Sigmoid colon (tissue), 7 donors: ENCODE data around the gene UBE2G1. TPM values are rescaled to one million over a fixed set of nuclear protein-coding genes. Genes with fewer than 3 reads are reported as not detected.
"Not testable (repeated sequence)": the region's sequence is repeated elsewhere in the genome, so short reads cannot be mapped to it uniquely, and the experiment has no call there.

Experiments
- DNase-seq: peaks from one replicate; pipeline ENCODE4 v3.0.0-alpha.2; 2019
- H3K27ac ChIP-seq, 4 donors: fragments of 200-600 bp; sonication (generic); one replicate each; pipeline ENCODE4 v1.5.1; 2016 to 2019; ENCODE audit warnings: mild to moderate bottlenecking in 1 of 4
- H3K27me3 ChIP-seq, 3 donors: fragments of 200-600 bp; sonication (generic); one replicate each; pipeline ENCODE4 v1.5.1; 2019; ENCODE audit warnings: mild to moderate bottlenecking in 1 of 3
- H3K36me3 ChIP-seq, 4 donors: fragments of 200-600 bp; sonication (generic); one replicate each; pipeline ENCODE4 v1.5.1; 2016 to 2019
- H3K4me1 ChIP-seq, 4 donors: fragments of 200-600 bp; sonication (generic); one replicate each; pipeline ENCODE4 v1.5.1; 2017 to 2019
- H3K4me3 ChIP-seq, 4 donors: fragments of 200-600 bp; sonication (generic); one replicate each; pipeline ENCODE4 v1.5.1; 2017 to 2019; ENCODE audit warnings: mild to moderate bottlenecking in 2 of 4, moderate library complexity in 1 of 4
- H3K9me3 ChIP-seq, 4 donors: fragments of 200-600 bp in 3 of 4; sonication (generic) in 3 of 4; one replicate each; pipeline versions ENCODE4 v1.5.1 to v1.6.1; 2013 to 2019
- EP300 ChIP-seq, 4 donors: sonication (generic); formaldehyde crosslinking; IDR thresholded peaks; one replicate each; pipeline ENCODE4 v1.6.1; 2017; ENCODE audit warnings: antibody characterized with exemption in 4 of 4
- POLR2A ChIP-seq, 2 donors: fragments of 450-650 bp; IDR thresholded peaks; one replicate each; pipeline ENCODE4 v1.6.1; 2016; ENCODE audit warnings: antibody characterized with exemption in 2 of 2, mild to moderate bottlenecking in 2 of 2, moderate library complexity in 2 of 2
- POLR2AphosphoS5 ChIP-seq, 4 donors: sonication (generic); formaldehyde crosslinking; IDR thresholded peaks; one replicate each; pipeline ENCODE4 v1.6.1; 2017; ENCODE audit warnings: antibody characterized with exemption in 4 of 4
- WGBS, 2 donors: extraction: QIAGEN DNeasy Blood & Tissue Kit; methylation state at CpG; one replicate each; pipeline ENCODE4 v1.1.7; 2013; 5-methylcytosine and 5-hydroxymethylcytosine counted together
- intact Hi-C: fragments of 100-400 bp; cut with DNase I; formaldehyde crosslinking; loops from one replicate; pipeline ENCODE4 v1.15.1; 2023
- polyA plus RNA-seq, 3 donors: library from polyadenylated mRNA; stranded (reverse); fragments of 200-250 nt; gene quantifications; one replicate each; pipeline ENCODE4 v1.2.3, GENCODE V29; 2013
- total RNA-seq, 4 donors: library from RNA; depleted of rRNA; stranded (reverse); fragments of >200 nt; gene quantifications; one replicate each; pipeline ENCODE4 v1.1.0, GENCODE V29; 2016
- TF ChIP-seq, protein P1 (sequence below), 4 experiments: fragments of 450-650 bp in 3 of 4; fragments of 200-600 bp in 1 of 4; IDR thresholded peaks; one replicate each; pipeline ENCODE4 v1.5.1; 2016 to 2019; ENCODE audit warnings: antibody characterized with exemption in 4 of 4, mild to moderate bottlenecking in 3 of 4, moderate library complexity in 2 of 4
- donor health status: healthy with polysubstance abuse.
- donor health status: Bipolar disorder and iron deficiency.
- donor health status: healthy.

UBE2G1 gene
- total and polyA plus RNA-seq, 7 donors: 20.5 to 111 (median 83.2) TPM

- 93 to 95% methylated on average over 5 of the region's 5 CpGs for WGBS, 2 donors
- Histone ChIP-seq H3K36me3 (no peaks in the 10 kb centered on the region), H3K27ac (no peak overlapping the region), H3K4me1 (peaks cover 0 to 18% (median 15%) of the 10 kb centered on the region in 4 donors), H3K9me3 (no peaks in the 10 kb centered on the region), H3K27me3 (no peaks in the 10 kb centered on the region), H3K4me3 (no peak overlapping the region)
- intact Hi-C loops: loop anchor here (5.0 kb wide), 4 partner anchors 44 to 226 kb away; partner anchors contain the start of genes ANKFY1, CYB5D2 and ZZEF1
- peak; percentile 39 for DNase-seq
- TF ChIP-seq, protein P1, sequence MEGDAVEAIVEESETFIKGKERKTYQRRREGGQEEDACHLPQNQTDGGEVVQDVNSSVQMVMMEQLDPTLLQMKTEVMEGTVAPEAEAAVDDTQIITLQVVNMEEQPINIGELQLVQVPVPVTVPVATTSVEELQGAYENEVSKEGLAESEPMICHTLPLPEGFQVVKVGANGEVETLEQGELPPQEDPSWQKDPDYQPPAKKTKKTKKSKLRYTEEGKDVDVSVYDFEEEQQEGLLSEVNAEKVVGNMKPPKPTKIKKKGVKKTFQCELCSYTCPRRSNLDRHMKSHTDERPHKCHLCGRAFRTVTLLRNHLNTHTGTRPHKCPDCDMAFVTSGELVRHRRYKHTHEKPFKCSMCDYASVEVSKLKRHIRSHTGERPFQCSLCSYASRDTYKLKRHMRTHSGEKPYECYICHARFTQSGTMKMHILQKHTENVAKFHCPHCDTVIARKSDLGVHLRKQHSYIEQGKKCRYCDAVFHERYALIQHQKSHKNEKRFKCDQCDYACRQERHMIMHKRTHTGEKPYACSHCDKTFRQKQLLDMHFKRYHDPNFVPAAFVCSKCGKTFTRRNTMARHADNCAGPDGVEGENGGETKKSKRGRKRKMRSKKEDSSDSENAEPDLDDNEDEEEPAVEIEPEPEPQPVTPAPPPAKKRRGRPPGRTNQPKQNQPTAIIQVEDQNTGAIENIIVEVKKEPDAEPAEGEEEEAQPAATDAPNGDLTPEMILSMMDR (IDR thresholded peaks at IDR 0.05): no peak
- TF ChIP-seq POLR2AphosphoS5 (IDR thresholded peaks at IDR 0.05) (no peak), POLR2A (IDR thresholded peaks at IDR 0.05) (no peak), EP300 (IDR thresholded peaks at IDR 0.05) (no peak)
These were observed 1.9 kb upstream of the UBE2G1 start for GRCh38 chr17:4368341-4368740.

DNA sequence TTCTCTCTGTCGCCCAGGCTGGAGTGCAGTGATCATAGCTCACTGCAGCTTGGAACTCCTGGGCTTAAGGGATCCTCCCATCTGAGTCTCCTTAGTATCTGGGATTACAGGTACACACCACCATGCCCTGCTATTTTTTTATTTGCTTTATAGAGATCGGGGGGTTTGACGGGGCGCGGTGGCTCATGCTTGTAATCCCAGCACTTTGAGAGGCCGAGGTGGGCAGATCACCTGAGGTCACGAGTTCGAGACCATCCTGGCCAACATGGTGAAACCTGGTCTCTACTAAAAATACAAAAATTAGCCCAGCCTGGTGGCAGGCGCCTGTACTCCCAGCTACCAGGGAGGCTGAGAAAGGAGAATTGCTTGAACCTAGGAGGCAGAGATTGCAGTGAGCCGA lies 702 bp upstream of the UBE2G1 start:
- WGBS, 2 donors: 91 to 93% methylated on average over 10 of the region's 10 CpGs

DNA sequence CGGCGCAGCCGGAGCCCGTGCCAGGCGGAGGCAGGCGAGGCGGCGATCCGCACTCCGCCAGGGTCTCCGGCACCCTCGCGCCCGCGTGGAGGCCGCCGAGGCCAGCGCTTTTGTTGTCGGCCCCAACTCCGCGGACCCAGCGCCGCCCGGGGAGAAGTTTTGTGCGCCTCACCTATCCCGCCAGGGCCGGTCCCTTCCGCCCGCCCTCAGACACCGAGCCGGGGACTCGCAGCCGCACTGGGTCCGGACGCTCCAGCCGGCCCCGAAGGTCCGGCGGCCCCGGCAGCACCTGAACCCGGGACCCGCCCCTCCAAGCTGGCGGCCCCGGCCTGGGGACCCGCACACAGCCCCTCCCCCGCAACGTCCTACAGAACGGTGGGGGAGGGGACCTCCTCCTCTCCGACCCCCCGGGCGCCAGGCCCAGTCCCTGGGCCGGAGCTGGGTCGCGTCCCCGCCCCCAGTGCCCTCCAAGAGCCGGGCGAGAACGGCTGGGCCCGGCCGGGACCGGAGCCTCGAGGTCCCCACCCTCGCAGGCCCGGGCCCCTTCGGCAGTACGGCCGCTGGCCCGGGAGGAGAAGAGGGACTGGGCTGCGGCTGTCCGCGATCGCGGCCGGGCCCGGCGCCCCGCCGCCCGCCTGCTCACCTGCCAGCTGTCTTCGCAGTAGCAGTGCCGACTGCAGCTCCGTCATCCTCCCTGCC lies 698 bp downstream of the UBE2G1 start:
- intact Hi-C loops: loop anchor here (5.0 kb wide), 4 partner anchors 47 to 223 kb away; partner anchors contain the start of genes ANKFY1, CYB5D2 and ZZEF1
- DNase-seq: peak; percentile 75
- peaks cover 0 to 41% (median 34%) of the 10 kb centered on the region in 4 donors for H3K4me1 ChIP-seq
- H3K4me3 ChIP-seq: peak overlapping the region; percentile 80 to 100 (median 88)
- H3K9me3 ChIP-seq: no peaks in the 10 kb centered on the region
- H3K36me3 ChIP-seq: peaks cover 0 to 6% (median 0%) of the 10 kb centered on the region in 4 donors
- H3K27ac ChIP-seq: peak overlapping the region; percentile 98 to 100 (median 98)
- H3K27me3 ChIP-seq: no peaks in the 10 kb centered on the region
- TF ChIP-seq, protein P1 (IDR thresholded peaks at IDR 0.05): no peak
- TF ChIP-seq EP300 (IDR thresholded peaks at IDR 0.05): no peak
- no peak for TF ChIP-seq POLR2A (IDR thresholded peaks at IDR 0.05)
- TF ChIP-seq POLR2AphosphoS5 (IDR thresholded peaks at IDR 0.05): no peak
- WGBS, 2 donors: 0% methylated on average over 82 of the region's 82 CpGs

More for the DNA sequence above, 702 bp upstream of the UBE2G1 start:
- not testable (repeated sequence) for H3K27me3 ChIP-seq, H3K36me3 ChIP-seq, H3K9me3 ChIP-seq, DNase-seq
- H3K4me1 ChIP-seq: peaks cover 0 to 30% (median 27%) of the 10 kb centered on the region in 4 donors
- H3K27ac ChIP-seq: peak overlapping the region; percentile 98 to 100 (median 98)
- intact Hi-C loops: loop anchor here (5.0 kb wide), 4 partner anchors 45 to 225 kb away; partner anchors contain the start of genes ANKFY1, CYB5D2 and ZZEF1
- H3K4me3 ChIP-seq: peak overlapping the region in 3 of 4 donors; percentile 80 to 100 (median 90)

GRCh38 chr17:4365103-4365627 lies 1.3 kb downstream of the UBE2G1 start:
- Histone ChIP-seq H3K4me1 (peaks cover 0 to 45% (median 39%) of the 10 kb centered on the region in 4 donors), H3K9me3 (no peaks in the 10 kb centered on the region), H3K36me3 (peaks cover 0 to 6% (median 0%) of the 10 kb centered on the region in 4 donors), H3K27ac (peak overlapping the region; percentile 98 to 100 (median 98)), H3K27me3 (no peaks in the 10 kb centered on the region), H3K4me3 (peak overlapping the region; percentile 80 to 100 (median 88))
- 0% methylated on average over 38 of the region's 38 CpGs for WGBS, 2 donors
- intact Hi-C loops: loop anchor here (5.0 kb wide), 4 partner anchors 47 to 223 kb away; partner anchors contain the start of genes ANKFY1, CYB5D2 and ZZEF1
- peak; percentile 96 for DNase-seq
- TF ChIP-seq EP300 (IDR thresholded peaks at IDR 0.05) (peak in 1 of 4 donors; percentile 2), POLR2AphosphoS5 (IDR thresholded peaks at IDR 0.05) (peak; percentile 69 to 86 (median 78)), POLR2A (IDR thresholded peaks at IDR 0.05) (peak; percentile 46 to 65)
- TF ChIP-seq, protein P1 (IDR thresholded peaks at IDR 0.05): no peak

GRCh38 chr17:4364622-4365041 lies 1.8 kb downstream of the UBE2G1 start:
- Histone ChIP-seq H3K27me3 (no peaks in the 10 kb centered on the region), H3K4me1 (peaks cover 0 to 50% (median 43%) of the 10 kb centered on the region in 4 donors), H3K9me3 (no peaks in the 10 kb centered on the region), H3K27ac (peak overlapping the region; percentile 98 to 100 (median 98)), H3K36me3 (peaks cover 0 to 6% (median 0%) of the 10 kb centered on the region in 4 donors), H3K4me3 (peak overlapping the region; percentile 80 to 100 (median 88))
- intact Hi-C loops: loop anchor here (5.0 kb wide), 5 partner anchors 48 to 222 kb away; partner anchors contain the start of genes ANKFY1, CYB5D2 and ZZEF1
- whole genome bisulfite sequencing, 2 donors: 53 to 71% methylated on average over 18 of the region's 18 CpGs
- peak; percentile 61 for DNase-seq
- TF ChIP-seq POLR2AphosphoS5 (IDR thresholded peaks at IDR 0.05): no peak
- no peak for TF ChIP-seq EP300 (IDR thresholded peaks at IDR 0.05)
- TF ChIP-seq, protein P1 (IDR thresholded peaks at IDR 0.05): no peak
- TF ChIP-seq POLR2A (IDR thresholded peaks at IDR 0.05): no peak
